B cell (primary cell): ENCODE data around the gene GSG1L. TPM values are rescaled to one million over a fixed set of nuclear protein-coding genes. Genes with fewer than 3 reads are reported as not detected.

Source experiments
- ATAC-seq: fragments of 200-7000 bp; cut with Tn5 transposase; one replicate; pipeline ENCODE4 v1.10.0; 2021; ENCODE audit warnings: low read depth, mild to moderate bottlenecking, moderate number of reproducible peaks, moderate library complexity
- CTCF ChIA-PET: fragments of 350-600 bp; sonication (Branson Sonifier 250); formaldehyde crosslinking; loops from one replicate; lab custom pipeline; 2021; ENCODE audit warnings: antibody characterized with exemption, inconsistent platforms; lab: Charles Lee
- POLR2A ChIA-PET: fragments of 350-600 bp; sonication (Branson Sonifier 250); formaldehyde crosslinking; loops from one replicate; lab custom pipeline; 2021; ENCODE audit warnings: antibody characterized with exemption; lab: Charles Lee
- DNase-seq: peaks from one replicate; pipeline ENCODE4 v3.0.0; 2013
- H2AFZ ChIP-seq: 2 replicates; pipeline ENCODE4 v1.6.1; 2012; ENCODE audit warnings: mild to moderate bottlenecking, low read depth, low read length; ENCODE audit not compliant: insufficient read depth, poor library complexity, severe bottlenecking
- H3K27ac ChIP-seq, 2 donors: 1 replicate in 1 of 2; 2 replicates in 1 of 2; pipeline ENCODE4 v1.5.1; 2012 to 2013; ENCODE audit warnings: low read length in 2 of 2, mild to moderate bottlenecking in 2 of 2, moderate library complexity in 1 of 2
- H3K27me3 ChIP-seq, 4 experiments: fragments of 200-600 bp in 1 of 4; sonication (generic) in 1 of 4; replicated peaks in 1 of 4; 1 replicate in 2 of 4; 2 replicates in 2 of 4; pipeline versions ENCODE4 v1.6.1 to v1.7.0; 2013 to 2016; ENCODE audit warnings: low read length in 3 of 4, mild to moderate bottlenecking in 2 of 4, mixed read lengths in 1 of 4, moderate library complexity in 1 of 4; ENCODE audit not compliant: insufficient read depth in 4 of 4, control insufficient read depth in 3 of 4; ENCODE audit errors: control extremely low read depth in 1 of 4
- H3K36me3 ChIP-seq, 2 experiments: replicated peaks in 1 of 2; 1 replicate in 1 of 2; 2 replicates in 1 of 2; pipeline versions ENCODE4 v1.6.1 to v1.7.1; 2013; ENCODE audit warnings: low read length in 1 of 2; ENCODE audit not compliant: insufficient read depth in 2 of 2, control insufficient read depth in 1 of 2; ENCODE audit errors: control extremely low read depth in 1 of 2, extremely low read depth in 1 of 2
- H3K4me1 ChIP-seq, 2 donors: fragments of 200-600 bp in 1 of 2; sonication (generic) in 1 of 2; 1 replicate in 1 of 2; 2 replicates in 1 of 2; pipeline versions ENCODE4 v1.5.1 to v1.6.1; 2013 to 2017; ENCODE audit warnings: low read length in 2 of 2; ENCODE audit not compliant: control insufficient read depth in 2 of 2, insufficient read depth in 2 of 2
- H3K4me2 ChIP-seq: replicated peaks from 2 replicates; pipeline ENCODE3; 2012; ENCODE audit warnings: mild to moderate bottlenecking, low read depth, low read length; ENCODE audit not compliant: poor library complexity, severe bottlenecking
- H3K4me3 ChIP-seq, 5 experiments: fragments of 200-600 bp in 1 of 5; sonication (generic) in 1 of 5; 1 replicate in 3 of 5; 2 replicates in 2 of 5; pipeline versions ENCODE4 v1.5.1 to v1.7.0; 2011 to 2016; ENCODE audit warnings: low read length in 4 of 5, mild to moderate bottlenecking in 4 of 5, low read depth in 2 of 5, control low read depth in 1 of 5, moderate library complexity in 1 of 5; ENCODE audit not compliant: insufficient read depth in 1 of 5; ENCODE audit errors: control extremely low read depth in 1 of 5, extremely low read depth in 1 of 5
- H3K79me2 ChIP-seq: fragments of 200-600 bp; sonication (generic); one replicate; pipeline ENCODE4 v1.6.0; 2016; ENCODE audit warnings: low read length; ENCODE audit not compliant: control insufficient read depth, insufficient read depth
- H3K9ac ChIP-seq: fragments of 200-600 bp; sonication (generic); 2 replicates; pipeline ENCODE4 v1.6.1; 2017; ENCODE audit warnings: mild to moderate bottlenecking, low read length, moderate library complexity
- H3K9me3 ChIP-seq, 3 donors: one replicate each; pipeline versions ENCODE4 v1.6.1 to v1.7.1; 2013; ENCODE audit warnings: low read length in 2 of 3; ENCODE audit not compliant: control insufficient read depth in 2 of 3, insufficient read depth in 1 of 3; ENCODE audit errors: control extremely low read depth in 1 of 3
- H4K20me1 ChIP-seq: 2 replicates; pipeline ENCODE4 v1.6.0; 2012; ENCODE audit warnings: mild to moderate bottlenecking, low read length; ENCODE audit not compliant: insufficient read depth, control insufficient read depth, poor library complexity, severe bottlenecking
- H3K27ac Mint-ChIP-seq: one replicate; pipeline ENCODE4 v1.8.0; 2021; ENCODE audit warnings: mixed read lengths
- H3K27me3 Mint-ChIP-seq: one replicate; pipeline ENCODE4 v1.8.0; 2021; ENCODE audit warnings: mixed read lengths
- H3K4me1 Mint-ChIP-seq: one replicate; pipeline ENCODE4 v1.8.0; 2021; ENCODE audit warnings: mixed read lengths
- H3K4me3 Mint-ChIP-seq: one replicate; pipeline ENCODE4 v1.8.0; 2021; ENCODE audit warnings: mixed read lengths
- H3K9me3 Mint-ChIP-seq: one replicate; pipeline ENCODE4 v1.8.0; 2022; ENCODE audit warnings: mixed read lengths; ENCODE audit not compliant: insufficient read depth
- EZH2 ChIP-seq: IDR thresholded peaks from 2 replicates; pipeline ENCODE4 v1.6.1; 2012; ENCODE audit warnings: borderline replicate concordance, low read depth, mild to moderate bottlenecking, moderate library complexity, low read length; ENCODE audit not compliant: insufficient read depth, poor library complexity, severe bottlenecking
- WGBS: methylation state at CpG from one replicate; pipeline ENCODE4 v1.1.5; 2013; ENCODE audit warnings: missing lambda C conversion rate; ENCODE audit not compliant: insufficient coverage; 5-methylcytosine and 5-hydroxymethylcytosine counted together
- intact Hi-C: fragments of 100-400 bp; cut with micrococcal nuclease; formaldehyde crosslinking; loops from one replicate; pipeline ENCODE4 v1.10.0; 2022
- polyA plus RNA-seq: library from polyadenylated mRNA; depleted of rRNA; stranded (reverse); fragments of >200 nt; gene quantifications from 2 replicates; pipeline ENCODE4 v1.2.3, GENCODE V29; 2012
- total RNA-seq, 2 donors: library from RNA; stranded (reverse); fragments of 120-200 nt in 1 of 2; gene quantifications; 1 replicate in 1 of 2; 2 replicates in 1 of 2; pipeline versions ENCODE4 v1.2.3 to v1.2.4, GENCODE V29; 2013 to 2022
- TF ChIP-seq, protein P1 (sequence below): fragments of 200-600 bp; IDR thresholded peaks from one replicate; pipeline ENCODE4 v1.8.0; 2022; ENCODE audit warnings: antibody characterized with exemption, mild to moderate bottlenecking

Gene GSG1L
- total and polyA plus RNA-seq, 2 donors (not counting 1 experiment from before 2014, with no cell fraction given) = 0.01 TPM; not detected in 1

DNA sequence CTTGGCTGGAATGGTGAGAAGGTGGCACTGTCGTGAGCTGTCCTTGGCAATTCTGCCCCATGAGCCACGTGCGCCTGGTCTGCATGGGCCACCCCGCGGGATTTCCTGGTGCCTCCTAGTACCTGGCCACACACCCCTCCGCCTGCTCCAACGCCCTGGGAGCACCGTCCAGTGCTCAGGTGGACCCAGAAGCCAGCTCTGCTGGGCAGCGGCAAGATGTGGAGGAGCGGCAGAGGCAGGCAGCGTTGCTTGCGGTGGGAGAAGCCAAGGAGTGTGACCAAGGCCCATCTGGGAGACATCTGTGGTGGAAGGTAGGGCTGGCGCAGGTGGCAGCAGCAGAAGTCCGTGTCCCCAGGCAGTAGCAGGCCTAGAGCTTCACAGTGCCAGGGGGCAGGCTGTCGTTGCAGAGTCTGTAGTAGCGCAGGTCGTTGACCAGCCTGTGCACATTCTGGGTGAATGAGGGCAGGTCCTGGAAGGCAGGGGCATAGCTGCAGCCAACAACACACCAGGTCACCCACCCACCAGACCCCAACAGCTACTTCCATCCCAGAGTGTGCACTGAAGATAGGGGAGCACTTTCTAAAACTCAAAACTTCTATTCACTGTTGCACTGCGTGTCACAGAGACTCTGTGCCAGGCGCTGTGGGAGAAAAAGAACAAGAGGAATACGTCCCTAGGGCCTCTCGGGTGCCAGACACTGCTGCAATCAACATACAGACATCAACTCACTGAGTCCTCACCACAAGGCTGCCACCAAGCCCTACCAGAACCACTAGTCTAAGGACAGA, 34.9 kb upstream of the GSG1L start:
- H3K9me3 Mint-ChIP-seq = no peaks in the 10 kb centered on the region
- H3K27me3 Mint-ChIP-seq = no peaks in the 10 kb centered on the region
- WGBS = 96% methylated on average over 14 of the region's 21 CpGs
- CTCF ChIA-PET = no interaction called here
- TF ChIP-seq, protein P1, sequence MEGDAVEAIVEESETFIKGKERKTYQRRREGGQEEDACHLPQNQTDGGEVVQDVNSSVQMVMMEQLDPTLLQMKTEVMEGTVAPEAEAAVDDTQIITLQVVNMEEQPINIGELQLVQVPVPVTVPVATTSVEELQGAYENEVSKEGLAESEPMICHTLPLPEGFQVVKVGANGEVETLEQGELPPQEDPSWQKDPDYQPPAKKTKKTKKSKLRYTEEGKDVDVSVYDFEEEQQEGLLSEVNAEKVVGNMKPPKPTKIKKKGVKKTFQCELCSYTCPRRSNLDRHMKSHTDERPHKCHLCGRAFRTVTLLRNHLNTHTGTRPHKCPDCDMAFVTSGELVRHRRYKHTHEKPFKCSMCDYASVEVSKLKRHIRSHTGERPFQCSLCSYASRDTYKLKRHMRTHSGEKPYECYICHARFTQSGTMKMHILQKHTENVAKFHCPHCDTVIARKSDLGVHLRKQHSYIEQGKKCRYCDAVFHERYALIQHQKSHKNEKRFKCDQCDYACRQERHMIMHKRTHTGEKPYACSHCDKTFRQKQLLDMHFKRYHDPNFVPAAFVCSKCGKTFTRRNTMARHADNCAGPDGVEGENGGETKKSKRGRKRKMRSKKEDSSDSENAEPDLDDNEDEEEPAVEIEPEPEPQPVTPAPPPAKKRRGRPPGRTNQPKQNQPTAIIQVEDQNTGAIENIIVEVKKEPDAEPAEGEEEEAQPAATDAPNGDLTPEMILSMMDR = no peak
- TF ChIP-seq EZH2 = no peak
- POLR2A ChIA-PET = no interaction called here
- H3K4me2 ChIP-seq = no peak overlapping the region
- H3K4me1 ChIP-seq = no peaks in the 10 kb centered on the region
- no peak overlapping the region for H3K4me3 ChIP-seq
- H3K27ac ChIP-seq = no peak overlapping the region
- no peaks in the 10 kb centered on the region for H3K9me3 ChIP-seq
- DNase-seq (no peak), ATAC-seq (no peak)
- H3K36me3 ChIP-seq = peaks cover 0 to 60% of the 10 kb centered on the region in 2 experiments
- H3K4me3 Mint-ChIP-seq = no peak overlapping the region
- H3K27ac Mint-ChIP-seq = no peak overlapping the region
- no peaks in the 10 kb centered on the region for H3K4me1 Mint-ChIP-seq
- no peak overlapping the region for H3K9ac ChIP-seq
- intact Hi-C loops = no loop called here
- no peak overlapping the region for H2AFZ ChIP-seq
- H3K27me3 ChIP-seq = no peaks in the 10 kb centered on the region
- no peaks in the 10 kb centered on the region for H3K79me2 ChIP-seq
- peaks cover 20% of the 10 kb centered on the region for H4K20me1 ChIP-seq
